Caco-2 (cell line): ENCODE measurements around the gene PATL2. TPM values are rescaled to one million over a fixed set of nuclear protein-coding genes. Genes with fewer than 3 reads are reported as not detected.
A peak's percentile ranks its signal among the peaks of the same experiment; 100 is the strongest.

Experiments used
- BruUV-seq: library from RNA; stranded (reverse); fragments of 400-500 nt; replicated peaks from 2 replicates; lab custom pipeline; 2021; lab: Mats Ljungman, UMichigan
- CTCF ChIA-PET: fragments of 300-600 bp; sonication (Branson Sonifier 250); formaldehyde crosslinking; loops from one replicate; lab custom pipeline; 2022; ENCODE audit warnings: antibody characterized with exemption; lab: Charles Lee
- POLR2A ChIA-PET: fragments of 300-600 bp; sonication (Branson Sonifier 250); formaldehyde crosslinking; loops from one replicate; lab custom pipeline; 2022; ENCODE audit warnings: antibody characterized with exemption; lab: Charles Lee
- DNase-seq, 2 experiments: peaks; one replicate each; pipeline versions ENCODE4 v3.0.0 to v3.0.0-alpha.2; 2020 to 2022
- H3K27me3 ChIP-seq: replicated peaks from 2 replicates; pipeline ENCODE4 v1.6.0; 2011; ENCODE audit warnings: low read length; ENCODE audit not compliant: control insufficient read depth, insufficient read depth
- H3K36me3 ChIP-seq: 2 replicates; pipeline ENCODE4 v1.5.1; 2011; ENCODE audit warnings: low read length; ENCODE audit not compliant: control insufficient read depth, insufficient read depth
- H3K4me1 ChIP-seq: fragments of 250-450 bp; sonication (Bioruptor Pico); 2 replicates; pipeline ENCODE4 v1.5.1; 2020; ENCODE audit warnings: mild to moderate bottlenecking
- H3K4me3 ChIP-seq: 2 replicates; pipeline ENCODE4 v1.5.1; 2011; ENCODE audit warnings: low read depth, mild to moderate bottlenecking, control low read depth, low read length
- H3K9me3 ChIP-seq: fragments of 250-450 bp; sonication (Bioruptor Pico); 2 replicates; pipeline ENCODE4 v1.5.1; 2020; ENCODE audit warnings: mild to moderate bottlenecking, moderate library complexity
- H3K27ac Mint-ChIP-seq: one replicate; pipeline ENCODE4 v1.8.0; 2022; ENCODE audit warnings: mixed read lengths; ENCODE audit not compliant: unreplicated experiment
- H3K27me3 Mint-ChIP-seq: one replicate; pipeline ENCODE4 v1.8.0; 2022; ENCODE audit warnings: mixed read lengths; ENCODE audit not compliant: insufficient read depth, unreplicated experiment
- H3K36me3 Mint-ChIP-seq: one replicate; pipeline ENCODE4 v1.8.0; 2022; ENCODE audit warnings: mild to moderate bottlenecking, mixed read lengths; ENCODE audit not compliant: insufficient read depth, unreplicated experiment
- H3K4me1 Mint-ChIP-seq: one replicate; pipeline ENCODE4 v1.8.0; 2022; ENCODE audit warnings: low read depth, mixed read lengths; ENCODE audit not compliant: unreplicated experiment
- H3K4me3 Mint-ChIP-seq: one replicate; pipeline ENCODE4 v1.8.0; 2022; ENCODE audit warnings: mild to moderate bottlenecking, moderate library complexity, mixed read lengths; ENCODE audit not compliant: unreplicated experiment
- H3K9me3 Mint-ChIP-seq: one replicate; pipeline ENCODE4 v1.8.0; 2022; ENCODE audit warnings: mixed read lengths; ENCODE audit not compliant: unreplicated experiment
- CTCF ChIP-seq, 2 experiments: fragments of 200-600 bp in 1 of 2; IDR thresholded peaks; 1 replicate in 1 of 2; 2 replicates in 1 of 2; pipeline versions ENCODE4 v1.5.1 to v1.8.0; 2011 to 2022; ENCODE audit warnings: antibody characterized with exemption in 1 of 2, control low read depth in 1 of 2, inconsistent platforms in 1 of 2, low read depth in 1 of 2, low read length in 1 of 2, mild to moderate bottlenecking in 1 of 2, moderate library complexity in 1 of 2; ENCODE audit not compliant: insufficient read depth in 1 of 2, severe bottlenecking in 1 of 2, unreplicated experiment in 1 of 2
- intact Hi-C: fragments of 100-400 bp; cut with micrococcal nuclease; formaldehyde crosslinking; loops from one replicate; pipeline ENCODE4 v1.10.0; 2022; ENCODE audit not compliant: unreplicated experiment
- total RNA-seq: library from RNA; stranded (reverse); gene quantifications from 2 replicates; pipeline ENCODE4 v1.2.3, GENCODE V29; 2022

The PATL2 gene
- total RNA-seq, 1 experiment from 2014 or later = 0.32 TPM

- ChIA-PET POLR2A (interaction anchor here (1.0 to 1.4 kb wide), 2 partner anchors 9 to 25 kb away, joined by 4 to 5 read pairs; no protein-coding TSS in a partner anchor), CTCF (interaction anchor here (0.6 to 4.1 kb wide), 8 partner anchors 10 to 202 kb away, joined by 3 to 58 read pairs (median 6); partner anchors contain the start of genes EIF3J and SPG11)
- no peaks in the 10 kb centered on the region for H3K9me3 Mint-ChIP-seq
- no peaks in the 10 kb centered on the region for H3K9me3 ChIP-seq
- no peak overlapping the region for H3K4me3 ChIP-seq
- no peak overlapping the region for H3K4me3 Mint-ChIP-seq
- BruUV-seq = no TSS peak
- H3K27me3 ChIP-seq = no peaks in the 10 kb centered on the region
- no peaks in the 10 kb centered on the region for H3K36me3 Mint-ChIP-seq
- H3K4me1 Mint-ChIP-seq = no peaks in the 10 kb centered on the region
- TF ChIP-seq CTCF (IDR thresholded peaks at IDR 0.05; ENCODE audit: insufficient read depth in 1 of 2, low read depth in 1 of 2, low read length in 1 of 2, severe bottlenecking in 1 of 2, unreplicated experiment in 1 of 2) = peak; percentile 54
- no peaks in the 10 kb centered on the region for H3K4me1 ChIP-seq
- DNase-seq = peak in 1 of 2 experiments; percentile 56
- H3K27me3 Mint-ChIP-seq = no peaks in the 10 kb centered on the region
- no peak overlapping the region for H3K27ac Mint-ChIP-seq
- intact Hi-C loops = loop anchor here (1.0 to 5.0 kb wide), 3 partner anchors 75 to 160 kb away; partner anchors contain the start of gene SPG11
- no peaks in the 10 kb centered on the region for H3K36me3 ChIP-seq
These were observed 27.3 kb upstream of the PATL2 start for GRCh38 chr15:44738340-44738984.

- H3K4me1 Mint-ChIP-seq = no peaks in the 10 kb centered on the region
- CTCF ChIA-PET = interaction anchor here (0.6 to 4.1 kb wide), 6 partner anchors 10 to 169 kb away, joined by 3 to 58 read pairs (median 4); partner anchors contain the start of gene SPG11
- H3K36me3 Mint-ChIP-seq = no peaks in the 10 kb centered on the region
- intact Hi-C loops = loop anchor here (5.0 kb wide), 1 partner anchor 144 kb away; no protein-coding TSS in a partner anchor
- Histone ChIP-seq H3K4me1 (no peaks in the 10 kb centered on the region), H3K9me3 (no peaks in the 10 kb centered on the region), H3K27me3 (no peaks in the 10 kb centered on the region), H3K4me3 (no peak within 1 kb of the TSS), H3K36me3 (no peaks in the 10 kb centered on the region)
- no peaks in the 10 kb centered on the region for H3K9me3 Mint-ChIP-seq
- H3K4me3 Mint-ChIP-seq = no peak within 1 kb of the TSS
- DNase-seq = no peak
- POLR2A ChIA-PET = interaction anchor here (0.6 to 2.3 kb wide), 2 partner anchors 73 to 157 kb away, joined by 12 to 13 read pairs; partner anchors contain the start of gene SPG11
- BruUV-seq = no TSS peak
- no peaks in the 10 kb centered on the region for H3K27me3 Mint-ChIP-seq
- H3K27ac Mint-ChIP-seq = no peak within 1 kb of the TSS
- TF ChIP-seq CTCF (IDR thresholded peaks at IDR 0.05; ENCODE audit: insufficient read depth in 1 of 2, low read depth in 1 of 2, low read length in 1 of 2, severe bottlenecking in 1 of 2, unreplicated experiment in 1 of 2) = no peak
These were observed 25.1 kb upstream of the PATL2 start, which contains the start of gene TRIM69 for GRCh38 chr15:44736181-44736765. TSS of gene TRIM69 (plus strand) at chr15:44736528. CDS start at chr15:44736705, 177 bp downstream.

GRCh38 chr15:44735482-44736180, 24.5 kb upstream of the PATL2 start:
- no peaks in the 10 kb centered on the region for H3K4me1 Mint-ChIP-seq
- intact Hi-C loops = loop anchor here (5.0 kb wide), 1 partner anchor 143 kb away; no protein-coding TSS in a partner anchor
- Histone ChIP-seq H3K36me3 (no peaks in the 10 kb centered on the region), H3K9me3 (no peaks in the 10 kb centered on the region), H3K4me3 (no peak overlapping the region), H3K27me3 (no peaks in the 10 kb centered on the region), H3K4me1 (no peaks in the 10 kb centered on the region)
- H3K9me3 Mint-ChIP-seq = no peaks in the 10 kb centered on the region
- no peak overlapping the region for H3K4me3 Mint-ChIP-seq
- DNase-seq = no peak
- CTCF ChIA-PET = interaction anchor here (0.6 to 4.1 kb wide), 6 partner anchors 9 to 168 kb away, joined by 3 to 58 read pairs (median 4); partner anchors contain the start of gene SPG11
- POLR2A ChIA-PET = interaction anchor here (0.6 to 2.3 kb wide), 2 partner anchors 73 to 202 kb away, joined by 3 to 12 read pairs; partner anchors contain the start of gene SPG11
- no peaks in the 10 kb centered on the region for H3K36me3 Mint-ChIP-seq
- H3K27ac Mint-ChIP-seq = no peak overlapping the region
- no TSS peak for BruUV-seq
- no peak for TF ChIP-seq CTCF (IDR thresholded peaks at IDR 0.05; ENCODE audit: insufficient read depth in 1 of 2, low read depth in 1 of 2, low read length in 1 of 2, severe bottlenecking in 1 of 2, unreplicated experiment in 1 of 2)
- no peaks in the 10 kb centered on the region for H3K27me3 Mint-ChIP-seq
